Measurements from ENCODE around the gene GPA33. TPM values are rescaled to one million over a fixed set of nuclear protein-coding genes. Genes with fewer than 3 reads are reported as not detected.
A peak's percentile ranks its signal among the peaks of the same experiment; 100 is the strongest.

The GPA33 gene
- total and polyA plus RNA-seq, 4 experiments from 2014 or later, result 21.2 to 33.5 (median 22.9) TPM

DNA sequence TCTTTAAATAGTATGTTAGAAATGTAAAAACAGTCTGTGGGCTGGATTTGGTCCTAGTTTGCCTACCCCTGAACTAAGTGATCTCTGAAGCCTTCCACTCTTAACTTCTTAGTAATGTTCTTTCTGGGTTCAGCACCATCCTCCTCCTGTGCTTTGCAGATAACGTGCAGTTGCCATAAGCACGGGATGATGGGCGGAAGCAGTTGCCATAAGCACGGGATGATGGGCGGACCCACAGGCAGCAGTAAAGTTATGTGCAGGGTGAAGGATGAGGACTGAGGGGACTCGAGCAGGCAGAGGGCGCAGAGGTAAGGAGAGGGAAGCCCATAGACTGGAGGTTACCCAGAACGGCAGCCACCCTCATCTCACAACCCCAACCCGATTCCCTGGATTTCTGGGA, 25.6 kb downstream of the GPA33 start:
- intact Hi-C loops (cut with micrococcal nuclease), result loop anchor here (5.0 to 10.0 kb wide), 3 partner anchors 278 to 1140 kb away; no protein-coding TSS in a partner anchor
- POLR2A ChIA-PET (ENCODE audit: partially characterized antibody), result interaction anchor here (1.7 kb wide), 1 partner anchor 156 kb away, joined by 5 read pairs; the partner anchor contains the start of gene POU2F1
- CTCF ChIA-PET (ENCODE audit: partially characterized antibody), result interaction anchor here (1.1 to 18.6 kb wide), 7 partner anchors 11 to 470 kb away, joined by 3 to 842 read pairs (median 11); partner anchors contain the start of gene POU2F1
- Mint-ChIP-seq H3K9me3 (no peaks in the 10 kb centered on the region), H3K27me3 (no peaks in the 10 kb centered on the region), H3K4me1 (peaks cover under 1 to 3% (median 2%) of the 10 kb centered on the region in 4 donors), H3K36me3 (no peaks in the 10 kb centered on the region), H3K4me3 (no peak overlapping the region), H3K27ac (no peak overlapping the region)
- no peak overlapping the region for H3K27ac ChIP-seq (ENCODE audit: low read depth, low read length)
- no peak overlapping the region for H3K4me3 ChIP-seq (ENCODE audit: low read length in 2 of 2)
- H3K9me3 ChIP-seq (ENCODE audit: control insufficient read depth in 1 of 2, low read length in 2 of 2), result no peaks in the 10 kb centered on the region
- H3K27me3 ChIP-seq (ENCODE audit: insufficient read depth, low read length), result no peaks in the 10 kb centered on the region
- DNase-seq, result no peak
- H3K4me1 ChIP-seq (ENCODE audit: insufficient read depth, low read length), result no peaks in the 10 kb centered on the region
- H3K36me3 ChIP-seq (ENCODE audit: insufficient read depth, low read length), result no peaks in the 10 kb centered on the region

DNA sequence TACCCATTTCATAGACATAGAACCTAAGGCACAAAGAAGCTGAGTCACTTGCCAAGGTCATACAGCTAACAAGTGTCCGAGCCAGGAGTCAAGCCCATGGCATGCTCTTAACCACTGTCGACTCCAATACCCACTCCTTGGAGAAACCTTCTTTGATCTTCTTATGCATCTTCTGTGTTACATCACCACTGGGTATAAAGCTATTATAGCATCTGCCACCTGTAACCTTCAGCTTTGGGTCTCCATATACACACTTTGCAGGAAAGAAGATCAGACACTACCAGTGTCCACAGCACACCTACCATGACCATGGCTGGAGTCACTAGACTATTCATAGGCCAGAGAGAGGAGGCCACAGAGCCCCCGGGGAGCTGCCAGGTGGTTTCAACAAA, 29.1 kb downstream of the GPA33 start:
- Mint-ChIP-seq H3K4me3 (no peak overlapping the region), H3K9me3 (no peaks in the 10 kb centered on the region), H3K4me1 (peaks cover 3 to 10% (median 6%) of the 10 kb centered on the region in 4 donors), H3K27me3 (no peaks in the 10 kb centered on the region), H3K27ac (no peak overlapping the region), H3K36me3 (no peaks in the 10 kb centered on the region)
- Histone ChIP-seq H3K36me3 (ENCODE audit: insufficient read depth, low read length) (no peaks in the 10 kb centered on the region), H3K4me3 (ENCODE audit: low read length in 2 of 2) (no peak overlapping the region), H3K27me3 (ENCODE audit: insufficient read depth, low read length) (no peaks in the 10 kb centered on the region), H3K4me1 (ENCODE audit: insufficient read depth, low read length) (peaks cover 7% of the 10 kb centered on the region), H3K9me3 (ENCODE audit: control insufficient read depth in 1 of 2, low read length in 2 of 2) (no peaks in the 10 kb centered on the region), H3K27ac (ENCODE audit: low read depth, low read length) (no peak overlapping the region)
- ChIA-PET CTCF (ENCODE audit: partially characterized antibody) (interaction anchor here (0.7 to 18.6 kb wide), 17 partner anchors 9 to 472 kb away, joined by 3 to 842 read pairs (median 4); partner anchors contain the start of genes POU2F1 and TADA1), POLR2A (ENCODE audit: partially characterized antibody) (interaction anchor here (1.5 kb wide), 1 partner anchor 151 kb away, joined by 8 read pairs; no protein-coding TSS in a partner anchor)
- no peak for DNase-seq
- intact Hi-C loops (cut with micrococcal nuclease), result loop anchor here (10.0 kb wide), 2 partner anchors 344 to 1136 kb away; no protein-coding TSS in a partner anchor

DNA sequence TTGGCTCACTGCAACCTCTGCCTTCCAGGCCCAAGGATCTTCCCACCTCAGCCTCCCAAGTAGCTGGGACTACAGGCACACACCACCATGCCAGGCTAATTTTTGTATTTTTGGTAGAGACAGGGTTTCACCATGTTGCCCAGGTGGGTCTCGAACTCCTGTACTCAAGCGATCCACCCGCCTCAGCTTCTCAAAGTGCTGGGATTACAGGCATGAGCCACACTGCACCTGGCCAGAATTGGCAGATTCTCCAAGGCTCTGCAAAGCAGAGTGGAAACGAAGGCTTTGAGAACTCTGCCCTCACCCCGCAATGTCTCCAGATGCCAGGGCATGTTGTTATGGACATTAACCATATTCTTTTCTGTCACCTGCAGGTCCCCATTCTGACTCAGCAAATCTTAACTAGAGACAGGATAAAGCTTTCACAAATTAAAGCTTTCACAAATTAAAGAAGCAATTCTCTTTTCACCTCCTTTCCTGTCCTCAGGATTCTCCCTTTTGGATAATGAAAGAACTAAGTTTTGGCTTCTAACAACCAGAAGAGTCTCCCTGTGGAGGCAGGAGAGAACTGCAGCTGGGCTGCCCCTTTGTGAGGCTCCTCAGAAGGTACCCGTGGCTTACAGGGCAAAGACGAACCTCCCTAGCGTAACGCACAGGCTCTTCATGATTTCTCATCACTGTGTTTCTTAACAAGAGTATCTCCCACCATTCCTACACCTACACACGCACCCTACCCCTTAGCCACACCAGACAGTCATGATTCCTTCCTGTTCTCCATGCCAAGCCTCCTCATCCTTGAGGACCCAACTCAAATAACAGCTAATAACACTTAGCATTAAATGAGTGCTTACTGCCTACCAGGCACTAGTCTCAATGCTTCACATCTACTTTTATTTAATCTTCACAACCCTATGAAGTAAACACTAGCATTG, 29.8 kb downstream of the GPA33 start:
- Histone ChIP-seq H3K4me3 (ENCODE audit: low read length in 2 of 2) (no peak overlapping the region), H3K9me3 (ENCODE audit: control insufficient read depth in 1 of 2, low read length in 2 of 2) (no peaks in the 10 kb centered on the region), H3K27me3 (ENCODE audit: insufficient read depth, low read length) (no peaks in the 10 kb centered on the region), H3K36me3 (ENCODE audit: insufficient read depth, low read length) (no peaks in the 10 kb centered on the region), H3K27ac (ENCODE audit: low read depth, low read length) (no peak overlapping the region), H3K4me1 (ENCODE audit: insufficient read depth, low read length) (peaks cover 7% of the 10 kb centered on the region)
- intact Hi-C loops (cut with micrococcal nuclease), result loop anchor here (10.0 kb wide), 2 partner anchors 344 to 1136 kb away; no protein-coding TSS in a partner anchor
- Mint-ChIP-seq H3K4me3 (no peak overlapping the region), H3K27me3 (no peaks in the 10 kb centered on the region), H3K4me1 (peaks cover 3 to 10% (median 6%) of the 10 kb centered on the region in 4 donors), H3K27ac (no peak overlapping the region), H3K36me3 (peaks cover 0 to 3% of the 10 kb centered on the region in 2 donors), H3K9me3 (no peaks in the 10 kb centered on the region)
- ChIA-PET POLR2A (ENCODE audit: partially characterized antibody) (interaction anchor here (1.0 to 3.3 kb wide), 4 partner anchors 150 to 184 kb away, joined by 5 to 25 read pairs (median 7); partner anchors contain the start of genes POU2F1 and TADA1), CTCF (ENCODE audit: partially characterized antibody) (interaction anchor here (0.7 to 18.6 kb wide), 50 partner anchors 10 to 473 kb away, joined by 3 to 842 read pairs (median 4); partner anchors contain the start of genes GPA33, POGK, POU2F1 and TADA1)
- DNase-seq, result no peak

DNA sequence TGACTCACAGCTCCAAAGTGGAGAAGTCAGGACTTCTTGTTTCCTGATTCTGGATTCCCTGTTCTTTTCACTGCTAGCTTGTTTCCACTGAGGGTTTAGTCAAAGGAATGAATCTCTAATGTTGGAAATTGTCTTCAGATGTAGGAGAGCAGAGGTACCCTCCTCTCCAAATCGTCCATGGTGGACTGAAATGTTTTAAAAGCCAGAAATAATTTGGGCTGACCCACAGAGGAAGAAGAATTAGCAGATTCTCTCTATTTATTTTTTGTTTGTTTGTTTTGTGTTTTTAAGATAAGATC, 30.4 kb downstream of the GPA33 start:
- Histone ChIP-seq H3K36me3 (ENCODE audit: insufficient read depth, low read length) (no peaks in the 10 kb centered on the region), H3K9me3 (ENCODE audit: control insufficient read depth in 1 of 2, low read length in 2 of 2) (no peaks in the 10 kb centered on the region), H3K27ac (ENCODE audit: low read depth, low read length) (no peak overlapping the region), H3K27me3 (ENCODE audit: insufficient read depth, low read length) (no peaks in the 10 kb centered on the region), H3K4me3 (ENCODE audit: low read length in 2 of 2) (no peak overlapping the region), H3K4me1 (ENCODE audit: insufficient read depth, low read length) (peaks cover 7% of the 10 kb centered on the region)
- ChIA-PET POLR2A (ENCODE audit: partially characterized antibody) (interaction anchor here (1.0 to 3.3 kb wide), 3 partner anchors 149 to 183 kb away, joined by 5 to 25 read pairs (median 6); partner anchors contain the start of genes POU2F1 and TADA1), CTCF (ENCODE audit: partially characterized antibody) (interaction anchor here (0.7 to 18.6 kb wide), 61 partner anchors 9 to 494 kb away, joined by 3 to 842 read pairs (median 4); partner anchors contain the start of genes CREG1, GPA33, POGK and POU2F1)
- Mint-ChIP-seq H3K4me3 (no peak overlapping the region), H3K36me3 (peaks cover 0 to 3% of the 10 kb centered on the region in 2 donors), H3K27me3 (no peaks in the 10 kb centered on the region), H3K9me3 (no peaks in the 10 kb centered on the region), H3K27ac (peak overlapping the region in 1 of 7 donors; percentile 25), H3K4me1 (peaks cover 3 to 10% (median 6%) of the 10 kb centered on the region in 4 donors)
- DNase-seq, result no peak
- intact Hi-C loops (cut with micrococcal nuclease), result loop anchor here (1.0 to 10.0 kb wide), 4 partner anchors 85 to 1135 kb away; partner anchors contain the start of gene ILDR2

DNA sequence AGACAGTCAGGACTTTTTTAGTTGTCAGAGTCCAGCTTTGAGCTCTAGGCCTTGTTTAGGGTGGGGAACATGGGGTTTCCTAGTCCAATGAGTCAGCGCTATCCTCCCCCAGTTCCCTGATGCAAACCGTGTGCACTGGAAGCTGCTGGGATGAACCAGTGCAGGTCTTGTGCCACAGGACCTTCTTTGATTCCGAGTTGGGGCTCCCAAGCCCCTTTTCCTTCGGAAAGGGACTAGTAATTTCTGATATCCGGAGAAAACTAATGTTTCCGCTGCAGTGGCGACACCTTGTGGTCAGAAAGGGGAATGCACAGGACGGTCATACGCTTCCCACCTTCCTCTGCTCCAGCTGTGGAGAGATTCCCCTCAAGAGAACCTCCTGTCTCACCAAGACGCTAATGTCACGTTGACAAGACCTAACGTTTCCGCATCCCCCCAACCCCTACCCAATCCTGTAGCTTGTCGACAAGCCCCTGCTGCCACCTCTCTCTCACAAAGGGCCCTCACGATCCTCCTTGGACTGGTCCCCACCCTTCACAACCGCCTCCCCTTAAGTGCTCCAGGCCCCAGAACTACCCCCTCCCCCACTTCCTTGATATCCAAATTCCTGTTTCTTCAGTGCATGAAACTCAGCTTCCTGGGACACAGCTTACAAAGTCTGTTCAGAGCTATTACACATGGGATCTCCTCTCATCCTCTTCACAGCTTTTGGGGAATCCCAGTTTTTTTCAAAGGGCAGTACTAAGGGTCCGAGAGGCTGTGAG, 30.9 kb downstream of the GPA33 start:
- peak overlapping the region in 1 of 8 donors; percentile 41 for H3K4me3 Mint-ChIP-seq
- POLR2A ChIA-PET (ENCODE audit: partially characterized antibody), result interaction anchor here (1.0 to 3.3 kb wide), 4 partner anchors 149 to 183 kb away, joined by 5 to 25 read pairs (median 6); partner anchors contain the start of genes POU2F1 and TADA1

DNA sequence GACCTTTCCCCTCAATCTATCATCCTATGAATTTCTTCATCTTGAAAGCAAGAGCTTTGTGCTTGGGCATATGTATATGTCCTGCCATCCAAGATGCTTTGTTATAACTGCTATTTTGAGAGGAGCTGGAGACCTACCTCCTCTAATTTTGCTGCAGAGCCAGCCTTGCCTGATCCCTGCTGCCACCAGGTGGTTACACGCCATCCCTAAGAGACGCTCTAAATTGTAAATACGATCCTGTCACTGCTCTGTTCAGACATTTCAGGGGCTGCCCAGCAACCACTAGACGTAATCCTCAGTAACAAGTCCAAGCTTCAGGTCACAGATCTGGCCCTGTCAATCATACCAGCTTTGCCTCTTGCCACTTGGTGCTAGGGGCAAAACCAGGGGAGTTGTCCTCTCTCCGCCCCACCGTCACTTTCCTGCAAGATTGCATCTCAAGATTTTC, 32.9 kb downstream of the GPA33 start:
- CTCF ChIA-PET (ENCODE audit: partially characterized antibody), result interaction anchor here (0.9 to 18.6 kb wide), 6 partner anchors 9 to 272 kb away, joined by 3 to 842 read pairs (median 6); partner anchors contain the start of gene TADA1
- POLR2A ChIA-PET (ENCODE audit: partially characterized antibody), result interaction anchor here (3.3 kb wide), 1 partner anchor 147 kb away, joined by 25 read pairs; no protein-coding TSS in a partner anchor
- no peaks in the 10 kb centered on the region for H3K9me3 ChIP-seq (ENCODE audit: control insufficient read depth in 1 of 2, low read length in 2 of 2)
- DNase-seq, result no peak
- Mint-ChIP-seq H3K36me3 (peaks cover 7 to 8% of the 10 kb centered on the region in 2 donors), H3K4me1 (peaks cover 3 to 10% (median 6%) of the 10 kb centered on the region in 4 donors), H3K27me3 (no peaks in the 10 kb centered on the region), H3K9me3 (no peaks in the 10 kb centered on the region), H3K27ac (no peak overlapping the region), H3K4me3 (no peak overlapping the region)
- no peaks in the 10 kb centered on the region for H3K27me3 ChIP-seq (ENCODE audit: insufficient read depth, low read length)
- H3K36me3 ChIP-seq (ENCODE audit: insufficient read depth, low read length), result no peaks in the 10 kb centered on the region
- H3K4me3 ChIP-seq (ENCODE audit: low read length in 2 of 2), result no peak overlapping the region
- intact Hi-C loops (cut with micrococcal nuclease), result no loop called here
- H3K4me1 ChIP-seq (ENCODE audit: insufficient read depth, low read length), result peaks cover 7% of the 10 kb centered on the region
- no peak overlapping the region for H3K27ac ChIP-seq (ENCODE audit: low read depth, low read length)

More for the DNA sequence above, 30.9 kb downstream of the GPA33 start:
- no peaks in the 10 kb centered on the region for H3K36me3 ChIP-seq (ENCODE audit: insufficient read depth, low read length)
- peak; percentile 47 to 67 (median 58) for DNase-seq
- Mint-ChIP-seq H3K4me1 (peaks cover 3 to 10% (median 6%) of the 10 kb centered on the region in 4 donors), H3K27me3 (no peaks in the 10 kb centered on the region), H3K27ac (peak overlapping the region in 4 of 7 donors; percentile 13 to 88 (median 20)), H3K9me3 (no peaks in the 10 kb centered on the region), H3K36me3 (peaks cover 0 to 3% of the 10 kb centered on the region in 2 donors)
- no peaks in the 10 kb centered on the region for H3K9me3 ChIP-seq (ENCODE audit: control insufficient read depth in 1 of 2, low read length in 2 of 2)
- H3K4me1 ChIP-seq (ENCODE audit: insufficient read depth, low read length), result peaks cover 7% of the 10 kb centered on the region
- intact Hi-C loops (cut with micrococcal nuclease), result loop anchor here (1.0 to 2.0 kb wide), 2 partner anchors 84 to 149 kb away; partner anchors contain the start of gene ILDR2
- CTCF ChIA-PET (ENCODE audit: partially characterized antibody), result interaction anchor here (0.7 to 18.6 kb wide), 74 partner anchors 8 to 495 kb away, joined by 3 to 842 read pairs (median 4); partner anchors contain the start of genes CREG1, GPA33, POGK and POU2F1
- no peak overlapping the region for H3K27ac ChIP-seq (ENCODE audit: low read depth, low read length)
- H3K4me3 ChIP-seq (ENCODE audit: low read length in 2 of 2), result no peak overlapping the region
- H3K27me3 ChIP-seq (ENCODE audit: insufficient read depth, low read length), result no peaks in the 10 kb centered on the region
